Right lung (tissue), 5 donors: ENCODE measurements around the gene GRID2. TPM values are rescaled to one million over a fixed set of nuclear protein-coding genes. Genes with fewer than 3 reads are reported as not detected.
"Not testable (repeated sequence)": the region's sequence is repeated elsewhere in the genome, so short reads cannot be mapped to it uniquely, and the experiment has no call there.

Experiments
- DNase-seq, 2 donors: peaks; one replicate each; pipeline ENCODE4 v3.0.0-alpha.2; 2013
- polyA plus RNA-seq, 5 donors: library from polyadenylated mRNA; unstranded; fragments of 120-200 nt; gene quantifications; one replicate each; pipeline versions ENCODE4 v1.2.1 to v1.2.3, GENCODE V29; 2013; ENCODE audit warnings: inconsistent platforms in 1 of 5, low replicate concordance in 1 of 5; ENCODE audit not compliant: insufficient read length in 5 of 5, insufficient read depth in 1 of 5

The GRID2 gene
- polyA plus RNA-seq, 5 donors, result 0.09 to 0.58 (median 0.17) TPM

DNA sequence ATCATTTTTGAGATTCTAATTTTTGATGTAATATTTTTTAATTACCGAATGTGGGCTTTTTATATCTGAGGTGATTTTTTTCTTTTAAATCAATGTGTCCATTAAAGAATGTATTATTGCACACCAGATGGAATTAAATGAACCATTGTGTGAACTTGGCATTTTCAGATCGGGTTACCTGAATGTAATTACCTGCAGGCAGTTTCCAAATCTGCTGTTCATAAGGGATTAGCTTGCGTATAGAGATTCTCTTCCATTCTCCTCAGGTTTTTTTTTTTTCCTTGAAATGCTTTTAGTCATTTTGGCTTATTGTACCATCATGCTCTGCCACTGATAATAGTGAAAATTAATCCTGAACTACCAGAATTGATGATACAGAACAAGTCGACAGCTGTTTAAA is 1013.3 kb downstream of the GRID2 start:
- DNase-seq, result no peak

DNA sequence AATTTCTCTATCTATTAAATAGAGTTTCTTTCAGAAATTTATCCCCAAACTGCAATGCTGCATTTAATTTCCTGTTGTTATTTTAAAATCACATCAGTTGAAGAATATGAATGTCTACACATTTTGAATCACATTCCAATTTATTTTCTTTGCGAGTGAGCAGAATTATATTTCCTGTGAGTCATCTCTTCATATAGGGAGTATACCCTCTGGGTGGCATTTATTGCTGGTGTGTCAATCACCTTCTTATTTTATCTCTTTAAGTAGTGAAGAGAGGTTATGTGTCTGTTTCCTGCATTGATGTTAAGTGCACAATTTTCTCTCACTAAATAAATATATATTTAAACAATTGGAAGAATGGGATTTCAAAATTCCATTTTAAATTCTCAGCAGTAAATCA is 1013.8 kb downstream of the GRID2 start:
- no peak for DNase-seq

DNA sequence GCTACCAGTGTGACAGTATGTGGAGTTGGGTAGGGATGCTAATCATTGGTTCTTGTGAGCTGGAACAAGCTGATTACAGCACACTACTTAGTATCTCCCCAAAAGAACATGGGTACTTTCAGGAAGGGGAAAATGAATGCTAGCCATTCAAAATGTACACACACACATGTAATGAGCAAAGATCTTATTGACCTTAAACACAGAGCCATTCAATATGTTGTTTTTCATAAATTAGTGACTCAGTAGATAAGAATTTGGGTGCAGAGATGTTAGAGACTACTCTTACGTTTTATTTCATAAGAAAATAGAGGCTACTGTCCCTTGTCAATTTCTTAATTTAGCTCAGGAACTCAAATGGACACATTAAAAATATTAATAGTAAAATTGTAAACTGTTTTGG is 1015.3 kb downstream of the GRID2 start:
- DNase-seq, result no peak

DNA sequence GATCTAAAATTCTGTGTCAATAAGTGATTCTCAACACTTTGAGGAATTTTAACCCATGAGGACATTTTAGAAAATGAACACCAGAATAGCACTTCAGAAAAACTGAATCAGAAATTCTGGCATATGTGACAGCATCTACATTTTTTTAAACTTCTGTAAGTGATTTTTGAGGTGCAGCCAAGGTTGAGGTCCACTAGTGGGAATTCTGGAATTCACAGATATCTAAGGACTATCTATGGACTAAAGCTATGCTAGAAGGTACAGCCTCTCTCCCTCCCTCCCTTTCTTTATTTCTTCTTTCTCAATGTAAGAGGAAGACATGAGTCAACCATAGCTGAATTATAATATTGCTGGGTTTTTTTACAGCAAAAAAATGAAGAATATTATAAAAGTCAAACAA is 1016.6 kb downstream of the GRID2 start:
- no peak for DNase-seq

DNA sequence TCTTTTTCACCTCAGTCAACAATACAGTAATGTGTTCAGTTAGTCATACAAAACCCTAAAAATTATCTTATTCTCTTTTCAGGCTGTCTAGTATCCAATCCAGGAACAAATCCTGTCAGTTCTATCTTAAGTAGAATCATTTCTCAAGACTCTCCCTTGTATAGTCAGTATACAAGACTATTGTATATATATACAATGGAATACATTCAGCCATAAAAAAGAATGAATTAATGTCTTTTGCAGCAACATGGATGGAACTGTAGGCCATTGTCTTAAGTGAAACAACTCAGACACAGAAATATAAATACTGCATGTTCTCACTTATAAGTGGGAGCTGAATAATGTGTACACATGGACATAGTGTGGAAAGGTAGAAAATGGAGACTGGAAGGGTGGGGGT is 1023.6 kb downstream of the GRID2 start:
- no peak for DNase-seq

- DNase-seq, result peak; percentile 14 to 17
Measured at GRCh38 chr4:93334003-93334402, 1030.2 kb downstream of the GRID2 start.

DNA sequence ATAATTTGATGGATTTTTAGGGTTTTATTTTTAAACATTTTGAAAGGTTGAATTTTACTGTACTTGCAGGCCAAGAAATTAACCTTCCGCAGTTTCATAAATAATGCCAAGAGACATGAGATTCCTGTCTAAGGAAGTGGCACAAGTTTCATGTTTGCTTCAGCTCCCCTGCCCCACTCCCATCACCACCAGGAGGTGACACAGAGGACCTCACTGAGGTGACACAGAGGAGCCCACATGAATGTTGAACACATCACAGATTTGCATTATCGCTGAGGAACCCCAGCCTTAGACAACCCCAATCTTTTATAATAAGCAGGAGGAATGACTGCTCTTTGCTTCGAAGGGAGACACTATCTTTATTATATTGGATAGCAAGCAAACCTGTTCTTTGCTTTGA is 1033.4 kb downstream of the GRID2 start:
- no peak for DNase-seq

- no peak for DNase-seq
Measured at GRCh38 chr4:93342738-93343137, 1039.0 kb downstream of the GRID2 start.

DNA sequence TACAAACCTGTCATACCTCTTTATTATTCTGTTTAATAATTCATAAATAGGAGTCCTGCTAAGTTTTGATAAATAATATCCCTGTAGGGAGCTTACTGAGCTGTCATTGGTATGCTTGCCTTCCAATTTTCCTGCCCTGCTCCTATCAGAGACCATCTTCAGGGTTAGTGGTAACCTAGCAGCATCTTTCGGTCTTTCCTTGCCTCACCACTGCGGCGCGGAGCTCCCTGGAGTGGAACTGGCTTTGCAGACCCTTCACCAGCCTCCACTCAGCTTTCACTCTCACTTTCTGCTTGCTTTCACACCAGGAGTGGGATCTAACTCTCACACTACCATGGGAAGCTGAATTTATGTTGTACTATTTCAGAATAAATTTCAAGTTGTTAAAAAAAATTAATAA is 1043.1 kb downstream of the GRID2 start:
- DNase-seq, result no peak

DNA sequence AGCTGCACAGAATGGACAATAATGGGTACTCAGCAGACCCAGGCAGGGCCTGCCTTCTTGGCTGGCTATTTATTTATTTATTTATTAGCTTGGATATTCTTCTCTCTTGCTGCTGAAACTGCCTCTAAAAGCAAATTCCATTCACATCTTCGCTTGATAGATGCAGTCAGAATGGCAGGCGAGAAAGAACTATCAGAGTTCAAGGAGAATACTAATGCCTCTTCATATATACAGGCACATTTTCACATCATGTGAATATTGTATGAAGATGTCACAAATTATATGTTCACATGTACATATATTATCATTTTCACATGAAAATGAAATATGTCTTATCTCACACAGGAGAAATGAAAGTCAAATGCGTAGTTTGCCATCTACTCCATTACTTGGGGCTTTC is 1045.1 kb downstream of the GRID2 start:
- DNase-seq, result no peak

DNA sequence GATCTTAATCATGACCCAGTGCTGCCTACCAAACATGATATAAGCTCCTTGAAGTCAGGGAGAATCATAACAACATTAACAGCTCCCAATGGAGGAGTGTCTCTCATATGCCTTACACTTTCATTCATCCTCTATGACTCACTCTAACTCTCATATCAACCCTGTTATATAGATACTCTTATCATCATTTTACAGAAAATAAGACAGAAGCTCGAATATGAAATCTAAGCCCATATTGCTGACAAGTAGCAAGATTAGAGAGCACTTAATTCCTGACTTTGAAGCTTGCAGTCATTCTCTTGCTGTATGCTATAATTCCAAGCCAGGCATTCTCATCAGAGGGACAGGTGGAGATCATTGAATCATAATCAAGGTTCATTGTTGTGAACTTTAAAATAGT is 1048.1 kb downstream of the GRID2 start:
- no peak for DNase-seq

DNA sequence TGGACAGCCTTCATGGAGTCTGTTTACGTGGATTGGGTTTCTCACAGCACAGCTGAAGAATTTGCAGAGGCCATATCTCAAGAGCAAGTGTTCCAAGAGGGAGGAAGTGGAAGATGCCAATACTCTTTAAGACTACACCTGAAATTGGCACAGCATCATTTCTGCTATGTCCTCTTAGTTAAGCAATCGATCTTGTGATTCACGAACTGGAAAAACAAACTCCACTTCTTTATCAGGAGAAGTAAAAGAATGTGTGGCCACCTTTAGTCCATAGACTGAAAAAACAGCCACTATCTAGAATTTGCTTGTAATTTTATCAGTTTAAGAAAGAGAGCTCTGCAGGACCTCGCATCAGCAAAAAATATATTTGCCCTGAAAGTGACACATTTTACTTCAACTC is 1051.6 kb downstream of the GRID2 start:
- DNase-seq, result no peak

GRCh38 chr4:93359586-93359985 is 1055.8 kb downstream of the GRID2 start:
- DNase-seq, result no peak

DNA sequence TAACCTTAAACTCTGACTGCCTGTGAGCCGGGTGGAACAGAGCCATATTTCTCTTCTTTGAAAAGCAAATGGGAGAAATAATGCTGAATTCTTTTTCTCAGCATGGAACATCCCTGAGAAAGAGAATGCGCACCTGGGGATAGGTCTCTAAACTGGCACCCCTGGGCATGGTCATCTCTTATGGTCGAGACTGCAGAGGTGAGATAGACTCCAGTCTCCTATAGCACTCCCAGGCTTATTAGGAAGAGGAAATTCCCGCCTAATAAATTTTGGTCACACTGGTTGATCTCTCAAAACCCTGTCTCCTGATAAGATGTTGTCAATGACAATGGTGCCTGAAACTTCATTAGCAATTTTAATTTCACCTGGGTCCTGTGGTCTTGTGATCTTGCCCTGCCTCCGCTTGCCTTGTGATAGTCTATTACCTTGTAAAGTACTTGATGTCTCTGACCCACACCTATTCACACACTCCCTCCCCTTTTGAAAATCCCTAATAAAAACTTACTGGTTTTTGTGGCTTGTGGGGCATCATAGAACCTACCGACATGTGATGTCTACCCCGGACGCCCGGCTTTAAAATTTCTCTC is 1062.5 kb downstream of the GRID2 start:
- DNase-seq, result not testable (repeated sequence)

DNA sequence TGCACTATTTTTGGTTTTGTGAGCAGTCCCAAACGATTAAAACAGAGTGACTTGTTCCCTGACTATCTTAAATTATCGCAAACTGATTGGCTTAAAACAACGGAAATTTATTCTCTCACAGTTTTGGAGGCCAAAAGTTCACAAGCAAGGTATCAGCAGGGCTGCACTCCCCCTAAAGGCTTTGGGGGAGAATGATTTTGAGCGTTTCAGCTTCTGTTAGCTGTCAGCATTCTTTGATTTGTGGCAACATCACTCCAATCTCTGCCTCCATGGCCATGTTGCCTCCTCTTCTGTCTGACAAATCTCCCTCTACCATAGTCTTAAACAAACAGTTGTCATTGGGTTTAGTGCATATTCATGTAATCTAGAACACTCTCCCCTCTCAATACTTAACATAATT is 1065.2 kb downstream of the GRID2 start:
- DNase-seq, result no peak

GRCh38 chr4:93370256-93370655 is 1066.5 kb downstream of the GRID2 start:
- no peak for DNase-seq

- no peak for DNase-seq
Measured at GRCh38 chr4:93373893-93374860, 1070.4 kb downstream of the GRID2 start.

DNA sequence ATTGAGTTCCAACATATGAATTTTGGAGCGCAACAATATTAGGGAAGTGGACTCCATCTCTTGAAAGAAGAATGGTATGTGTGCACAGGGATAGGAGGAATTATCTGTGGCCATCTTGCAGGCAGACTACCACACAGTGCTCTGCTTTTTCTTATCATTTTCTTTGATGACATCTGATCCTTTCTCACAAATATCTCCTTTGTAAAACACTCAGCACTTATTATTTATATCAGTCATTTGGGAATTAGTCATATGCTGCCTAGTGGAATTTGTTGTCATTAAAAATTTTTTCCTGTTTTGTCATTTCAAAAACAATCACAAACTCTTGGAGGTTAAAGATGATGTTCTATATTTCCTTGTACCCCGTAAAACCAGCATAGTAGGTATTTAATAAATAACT is 1080.5 kb downstream of the GRID2 start:
- DNase-seq, result no peak

- no peak for DNase-seq
Measured at GRCh38 chr4:93384887-93385286, 1081.1 kb downstream of the GRID2 start.

DNA sequence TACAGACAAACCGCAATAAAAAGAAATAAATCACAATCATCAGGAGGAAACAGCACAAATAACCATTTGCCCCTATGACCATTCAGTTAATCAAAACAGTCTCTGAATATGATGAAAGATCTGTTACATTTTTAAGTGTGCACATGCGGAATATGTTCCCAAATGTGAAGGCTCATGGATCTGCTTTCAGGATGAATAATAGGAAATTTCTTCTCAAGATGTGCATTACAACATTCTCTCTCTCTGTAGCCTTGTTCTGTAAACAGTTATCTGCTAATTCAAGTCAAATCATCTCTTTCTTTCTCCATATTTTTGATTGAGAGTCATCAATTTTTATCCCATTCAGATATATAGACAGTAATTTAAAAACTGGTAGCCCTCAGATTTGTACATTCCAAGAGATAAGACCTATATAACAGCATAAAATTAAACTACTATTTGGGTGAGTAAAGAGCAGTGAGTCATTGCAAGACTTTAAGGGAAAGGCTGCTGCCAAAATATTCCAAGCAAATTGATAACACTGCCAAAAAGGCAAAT is 1090.8 kb downstream of the GRID2 start:
- DNase-seq, result peak; percentile 13 to 20

- no peak for DNase-seq
Measured at GRCh38 chr4:93396272-93396671, 1092.5 kb downstream of the GRID2 start.

- DNase-seq, result no peak
Measured at GRCh38 chr4:93403571-93403970, 1099.8 kb downstream of the GRID2 start.
